GM23338 (cell line): ENCODE data around the gene PTGR3. TPM values are rescaled to one million over a fixed set of nuclear protein-coding genes. Genes with fewer than 3 reads are reported as not detected.

ENCODE experiments used
- ATAC-seq: fragments of 200-7000 bp; cut with Tn5 transposase; 3 replicates; pipeline ENCODE4 v1.9.1; 2020
- DNase-seq: peaks from one replicate; pipeline ENCODE4 v3.0.0-alpha.2; 2015; ENCODE audit warnings: low spot score
- H2AFZ ChIP-seq: fragments of 200-600 bp; sonication (generic); 2 replicates; pipeline ENCODE4 v1.8.0; 2016; ENCODE audit warnings: antibody characterized with exemption, mild to moderate bottlenecking, moderate library complexity
- H3F3A ChIP-seq: fragments of 200-600 bp; sonication (generic); replicated peaks from 2 replicates; pipeline ENCODE4 v1.8.0; 2017; ENCODE audit warnings: antibody characterized with exemption, mixed run types, low read depth
- H3K27ac ChIP-seq: fragments of 200-600 bp; sonication (generic); 2 replicates; pipeline ENCODE4 v1.6.1; 2016; ENCODE audit warnings: low read depth
- H3K27me3 ChIP-seq: fragments of 200-600 bp; sonication (generic); 2 replicates; pipeline ENCODE4 v1.8.0; 2016; ENCODE audit warnings: mild to moderate bottlenecking, mixed run types, moderate library complexity; ENCODE audit not compliant: insufficient read depth
- H3K36me3 ChIP-seq: fragments of 200-600 bp; sonication (generic); 2 replicates; pipeline ENCODE4 v1.8.0; 2016; ENCODE audit warnings: mild to moderate bottlenecking; ENCODE audit not compliant: insufficient read depth
- H3K4me1 ChIP-seq: fragments of 200-600 bp; sonication (generic); 2 replicates; pipeline ENCODE4 v1.8.0; 2016; ENCODE audit warnings: mild to moderate bottlenecking, moderate library complexity; ENCODE audit not compliant: insufficient read depth
- H3K4me2 ChIP-seq: fragments of 200-600 bp; sonication (generic); 2 replicates; pipeline ENCODE4 v1.7.1; 2017; ENCODE audit warnings: mixed run types
- H3K4me3 ChIP-seq: fragments of 200-600 bp; sonication (generic); 2 replicates; pipeline ENCODE4 v1.6.1; 2016; ENCODE audit warnings: mixed run types
- H3K79me2 ChIP-seq: fragments of 200-600 bp; sonication (generic); replicated peaks from 2 replicates; pipeline ENCODE4 v1.8.0; 2017; ENCODE audit warnings: mild to moderate bottlenecking; ENCODE audit not compliant: insufficient read depth
- H3K9me2 ChIP-seq: fragments of 200-600 bp; sonication (generic); 2 replicates; pipeline ENCODE4 v1.8.0; 2017; ENCODE audit not compliant: insufficient read depth
- H4K20me1 ChIP-seq: fragments of 200-600 bp; sonication (generic); replicated peaks from 2 replicates; pipeline ENCODE4 v1.8.0; 2017; ENCODE audit warnings: mild to moderate bottlenecking; ENCODE audit not compliant: insufficient read depth
- H3K27ac Mint-ChIP-seq: 2 replicates; pipeline ENCODE4 v1.8.0; 2020; ENCODE audit warnings: inconsistent platforms, mild to moderate bottlenecking, moderate library complexity, mixed read lengths
- H3K27me3 Mint-ChIP-seq: 3 replicates; pipeline ENCODE4 v1.8.0; 2022; ENCODE audit warnings: low read depth, mild to moderate bottlenecking, moderate library complexity, mixed read lengths, inconsistent platforms; ENCODE audit not compliant: insufficient read depth, poor library complexity
- H3K36me3 Mint-ChIP-seq: 3 replicates; pipeline ENCODE4 v1.8.0; 2021; ENCODE audit warnings: low read depth, mild to moderate bottlenecking, inconsistent platforms, moderate library complexity, mixed read lengths
- H3K4me1 Mint-ChIP-seq: 3 replicates; pipeline ENCODE4 v1.8.0; 2020; ENCODE audit warnings: mild to moderate bottlenecking, inconsistent platforms, mixed read lengths
- H3K4me3 Mint-ChIP-seq: 3 replicates; pipeline ENCODE4 v1.8.0; 2021; ENCODE audit warnings: moderate library complexity, mild to moderate bottlenecking, inconsistent platforms, mixed read lengths
- H3K9me3 Mint-ChIP-seq: 3 replicates; pipeline ENCODE4 v1.8.0; 2020; ENCODE audit warnings: moderate library complexity, mild to moderate bottlenecking, inconsistent platforms, mixed read lengths
- CREB1 ChIP-seq: fragments of 250-450 bp; sonication (Bioruptor Pico); IDR thresholded peaks from 2 replicates; pipeline ENCODE4 v1.5.0; 2020; ENCODE audit warnings: low read depth, mild to moderate bottlenecking, moderate library complexity
- EZH2 ChIP-seq: fragments of 200-600 bp; sonication (generic); IDR thresholded peaks from one replicate; pipeline ENCODE4 v1.8.0; 2017; ENCODE audit warnings: antibody characterized with exemption, mild to moderate bottlenecking, low read depth; ENCODE audit not compliant: unreplicated experiment
- EZH2phosphoT487 ChIP-seq: fragments of 200-600 bp; sonication (generic); IDR thresholded peaks from one replicate; pipeline ENCODE4 v1.8.1; 2018; ENCODE audit warnings: antibody characterized with exemption; ENCODE audit not compliant: unreplicated experiment
- JUNB ChIP-seq: IDR thresholded peaks from one replicate; pipeline ENCODE4 v1.6.1; 2016; ENCODE audit warnings: antibody characterized with exemption; ENCODE audit not compliant: unreplicated experiment
- NANOG ChIP-seq: IDR thresholded peaks from 2 replicates; pipeline ENCODE4 v1.6.1; 2016; ENCODE audit warnings: antibody characterized with exemption, borderline replicate concordance
- POLR2AphosphoS5 ChIP-seq: IDR thresholded peaks from 2 replicates; pipeline ENCODE4 v1.6.1; 2016; ENCODE audit warnings: antibody characterized with exemption, low read depth
- STAT1 ChIP-seq: IDR thresholded peaks from one replicate; pipeline ENCODE4 v1.6.1; 2016; ENCODE audit warnings: antibody characterized with exemption; ENCODE audit not compliant: unreplicated experiment
- ZNF114 ChIP-seq: fragments of 250-450 bp; sonication (Bioruptor Pico); IDR thresholded peaks from 2 replicates; pipeline ENCODE4 v1.5.0; 2020; ENCODE audit warnings: mild to moderate bottlenecking, moderate library complexity
- ZNF331 ChIP-seq: fragments of 250-450 bp; sonication (Bioruptor Pico); IDR thresholded peaks from 2 replicates; pipeline ENCODE4 v1.5.0; 2020; ENCODE audit warnings: low read depth, mild to moderate bottlenecking, moderate library complexity
- polyA plus RNA-seq: library from polyadenylated mRNA; unstranded; fragments of >200 nt; fragmentation: Nextera tagmentation; extraction: Ambion mirVana; gene quantifications from 2 replicates; pipeline ENCODE4 v1.2.1, GENCODE V29; 2016
- total RNA-seq: library from RNA; depleted of rRNA; stranded (reverse); fragments of >200 nt; shearing (Covaris generic); gene quantifications from 2 replicates; pipeline ENCODE4 v1.2.3, GENCODE V29; 2014
- TF ChIP-seq, protein P1 (sequence below): IDR thresholded peaks from 2 replicates; pipeline ENCODE4 v1.6.1; 2016; ENCODE audit warnings: antibody characterized with exemption
- TF ChIP-seq, protein P2 (sequence below): IDR thresholded peaks from one replicate; pipeline ENCODE4 v1.6.1; 2018; ENCODE audit warnings: antibody characterized with exemption; ENCODE audit not compliant: unreplicated experiment
- TF ChIP-seq, protein P3 (sequence below), 2 experiments: fragments of 200-600 bp in 1 of 2; sonication (generic) in 1 of 2; conservative IDR thresholded peaks; 2 replicates each; pipeline versions ENCODE4 v1.5.1 to v1.6.1; 2016 to 2017; ENCODE audit warnings: antibody characterized with exemption in 2 of 2, low read depth in 2 of 2, mild to moderate bottlenecking in 2 of 2, moderate library complexity in 1 of 2
- TF ChIP-seq, protein P4 (sequence below): fragments of 250-450 bp; sonication (Bioruptor Pico); IDR thresholded peaks from 2 replicates; pipeline ENCODE4 v1.5.0; 2020; ENCODE audit warnings: mild to moderate bottlenecking, moderate library complexity

PTGR3 gene
- total and polyA plus RNA-seq, 2 experiments from 2014 or later: 0.84 to 1.5 TPM

DNA sequence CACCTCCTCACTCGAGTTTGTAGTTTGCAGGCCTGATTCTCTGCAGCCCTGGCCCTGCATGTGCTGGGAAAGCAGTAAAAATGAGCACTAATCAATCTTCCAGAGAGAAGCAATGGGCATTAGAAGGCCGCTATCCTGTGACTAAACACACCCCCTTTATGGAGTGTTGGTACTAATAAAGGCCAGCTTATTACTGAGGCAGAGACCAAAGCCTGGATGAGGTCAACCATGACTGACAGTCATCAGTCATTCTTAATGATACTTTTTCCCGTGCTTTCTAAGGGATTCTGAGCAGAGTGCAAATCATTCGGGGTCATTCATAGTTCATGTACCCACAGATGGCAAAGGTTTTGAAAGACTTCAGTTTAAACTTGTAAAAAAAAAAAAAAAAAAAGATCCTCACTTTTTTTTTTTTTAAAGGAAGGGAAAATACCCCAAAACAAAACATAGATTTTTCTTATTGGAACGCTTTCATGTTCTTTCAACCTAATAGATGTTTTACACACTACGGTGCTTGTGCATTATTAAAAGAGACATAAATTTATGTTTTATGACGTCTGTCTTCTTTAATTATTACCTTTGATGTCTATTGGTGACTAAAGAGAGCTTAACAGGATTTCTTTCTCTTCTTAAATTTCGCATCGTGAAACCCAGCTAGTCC lies 14.9 kb upstream of the PTGR3 start:
- H3K9me3 Mint-ChIP-seq: no peaks in the 10 kb centered on the region
- 0 out of 3 replicates have a peak, but pooled peaks cover 3% of the 10 kb centered on the region for H3K4me1 Mint-ChIP-seq
- no peak overlapping the region for H2AFZ ChIP-seq
- H3F3A ChIP-seq: no peaks in the 10 kb centered on the region
- no peaks in the 10 kb centered on the region for H3K4me1 ChIP-seq
- H3K27ac ChIP-seq: no peak overlapping the region
- H3K4me2 ChIP-seq: no peak overlapping the region
- ATAC-seq (no peak), DNase-seq (no peak)
- no peak for TF ChIP-seq ZNF331 (CRISPR knock-in tag)
- TF ChIP-seq, protein P1, sequence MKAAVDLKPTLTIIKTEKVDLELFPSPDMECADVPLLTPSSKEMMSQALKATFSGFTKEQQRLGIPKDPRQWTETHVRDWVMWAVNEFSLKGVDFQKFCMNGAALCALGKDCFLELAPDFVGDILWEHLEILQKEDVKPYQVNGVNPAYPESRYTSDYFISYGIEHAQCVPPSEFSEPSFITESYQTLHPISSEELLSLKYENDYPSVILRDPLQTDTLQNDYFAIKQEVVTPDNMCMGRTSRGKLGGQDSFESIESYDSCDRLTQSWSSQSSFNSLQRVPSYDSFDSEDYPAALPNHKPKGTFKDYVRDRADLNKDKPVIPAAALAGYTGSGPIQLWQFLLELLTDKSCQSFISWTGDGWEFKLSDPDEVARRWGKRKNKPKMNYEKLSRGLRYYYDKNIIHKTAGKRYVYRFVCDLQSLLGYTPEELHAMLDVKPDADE: no peak
- TF ChIP-seq, protein P2, sequence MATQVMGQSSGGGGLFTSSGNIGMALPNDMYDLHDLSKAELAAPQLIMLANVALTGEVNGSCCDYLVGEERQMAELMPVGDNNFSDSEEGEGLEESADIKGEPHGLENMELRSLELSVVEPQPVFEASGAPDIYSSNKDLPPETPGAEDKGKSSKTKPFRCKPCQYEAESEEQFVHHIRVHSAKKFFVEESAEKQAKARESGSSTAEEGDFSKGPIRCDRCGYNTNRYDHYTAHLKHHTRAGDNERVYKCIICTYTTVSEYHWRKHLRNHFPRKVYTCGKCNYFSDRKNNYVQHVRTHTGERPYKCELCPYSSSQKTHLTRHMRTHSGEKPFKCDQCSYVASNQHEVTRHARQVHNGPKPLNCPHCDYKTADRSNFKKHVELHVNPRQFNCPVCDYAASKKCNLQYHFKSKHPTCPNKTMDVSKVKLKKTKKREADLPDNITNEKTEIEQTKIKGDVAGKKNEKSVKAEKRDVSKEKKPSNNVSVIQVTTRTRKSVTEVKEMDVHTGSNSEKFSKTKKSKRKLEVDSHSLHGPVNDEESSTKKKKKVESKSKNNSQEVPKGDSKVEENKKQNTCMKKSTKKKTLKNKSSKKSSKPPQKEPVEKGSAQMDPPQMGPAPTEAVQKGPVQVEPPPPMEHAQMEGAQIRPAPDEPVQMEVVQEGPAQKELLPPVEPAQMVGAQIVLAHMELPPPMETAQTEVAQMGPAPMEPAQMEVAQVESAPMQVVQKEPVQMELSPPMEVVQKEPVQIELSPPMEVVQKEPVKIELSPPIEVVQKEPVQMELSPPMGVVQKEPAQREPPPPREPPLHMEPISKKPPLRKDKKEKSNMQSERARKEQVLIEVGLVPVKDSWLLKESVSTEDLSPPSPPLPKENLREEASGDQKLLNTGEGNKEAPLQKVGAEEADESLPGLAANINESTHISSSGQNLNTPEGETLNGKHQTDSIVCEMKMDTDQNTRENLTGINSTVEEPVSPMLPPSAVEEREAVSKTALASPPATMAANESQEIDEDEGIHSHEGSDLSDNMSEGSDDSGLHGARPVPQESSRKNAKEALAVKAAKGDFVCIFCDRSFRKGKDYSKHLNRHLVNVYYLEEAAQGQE: no peak
- TF ChIP-seq POLR2AphosphoS5: no peak
- TF ChIP-seq ZNF114: no peak
- no peak for TF ChIP-seq NANOG
- no peak for TF ChIP-seq CREB1 (CRISPR knock-in tag)
- TF ChIP-seq, protein P3, sequence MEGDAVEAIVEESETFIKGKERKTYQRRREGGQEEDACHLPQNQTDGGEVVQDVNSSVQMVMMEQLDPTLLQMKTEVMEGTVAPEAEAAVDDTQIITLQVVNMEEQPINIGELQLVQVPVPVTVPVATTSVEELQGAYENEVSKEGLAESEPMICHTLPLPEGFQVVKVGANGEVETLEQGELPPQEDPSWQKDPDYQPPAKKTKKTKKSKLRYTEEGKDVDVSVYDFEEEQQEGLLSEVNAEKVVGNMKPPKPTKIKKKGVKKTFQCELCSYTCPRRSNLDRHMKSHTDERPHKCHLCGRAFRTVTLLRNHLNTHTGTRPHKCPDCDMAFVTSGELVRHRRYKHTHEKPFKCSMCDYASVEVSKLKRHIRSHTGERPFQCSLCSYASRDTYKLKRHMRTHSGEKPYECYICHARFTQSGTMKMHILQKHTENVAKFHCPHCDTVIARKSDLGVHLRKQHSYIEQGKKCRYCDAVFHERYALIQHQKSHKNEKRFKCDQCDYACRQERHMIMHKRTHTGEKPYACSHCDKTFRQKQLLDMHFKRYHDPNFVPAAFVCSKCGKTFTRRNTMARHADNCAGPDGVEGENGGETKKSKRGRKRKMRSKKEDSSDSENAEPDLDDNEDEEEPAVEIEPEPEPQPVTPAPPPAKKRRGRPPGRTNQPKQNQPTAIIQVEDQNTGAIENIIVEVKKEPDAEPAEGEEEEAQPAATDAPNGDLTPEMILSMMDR (conservative IDR thresholded peaks at IDR 0.05; ENCODE audit: low read depth in 2 of 2): no peak
- no peak for TF ChIP-seq EZH2
- TF ChIP-seq EZH2phosphoT487: no peak
- no peak for TF ChIP-seq STAT1
- no peak for TF ChIP-seq JUNB
- TF ChIP-seq, protein P4, sequence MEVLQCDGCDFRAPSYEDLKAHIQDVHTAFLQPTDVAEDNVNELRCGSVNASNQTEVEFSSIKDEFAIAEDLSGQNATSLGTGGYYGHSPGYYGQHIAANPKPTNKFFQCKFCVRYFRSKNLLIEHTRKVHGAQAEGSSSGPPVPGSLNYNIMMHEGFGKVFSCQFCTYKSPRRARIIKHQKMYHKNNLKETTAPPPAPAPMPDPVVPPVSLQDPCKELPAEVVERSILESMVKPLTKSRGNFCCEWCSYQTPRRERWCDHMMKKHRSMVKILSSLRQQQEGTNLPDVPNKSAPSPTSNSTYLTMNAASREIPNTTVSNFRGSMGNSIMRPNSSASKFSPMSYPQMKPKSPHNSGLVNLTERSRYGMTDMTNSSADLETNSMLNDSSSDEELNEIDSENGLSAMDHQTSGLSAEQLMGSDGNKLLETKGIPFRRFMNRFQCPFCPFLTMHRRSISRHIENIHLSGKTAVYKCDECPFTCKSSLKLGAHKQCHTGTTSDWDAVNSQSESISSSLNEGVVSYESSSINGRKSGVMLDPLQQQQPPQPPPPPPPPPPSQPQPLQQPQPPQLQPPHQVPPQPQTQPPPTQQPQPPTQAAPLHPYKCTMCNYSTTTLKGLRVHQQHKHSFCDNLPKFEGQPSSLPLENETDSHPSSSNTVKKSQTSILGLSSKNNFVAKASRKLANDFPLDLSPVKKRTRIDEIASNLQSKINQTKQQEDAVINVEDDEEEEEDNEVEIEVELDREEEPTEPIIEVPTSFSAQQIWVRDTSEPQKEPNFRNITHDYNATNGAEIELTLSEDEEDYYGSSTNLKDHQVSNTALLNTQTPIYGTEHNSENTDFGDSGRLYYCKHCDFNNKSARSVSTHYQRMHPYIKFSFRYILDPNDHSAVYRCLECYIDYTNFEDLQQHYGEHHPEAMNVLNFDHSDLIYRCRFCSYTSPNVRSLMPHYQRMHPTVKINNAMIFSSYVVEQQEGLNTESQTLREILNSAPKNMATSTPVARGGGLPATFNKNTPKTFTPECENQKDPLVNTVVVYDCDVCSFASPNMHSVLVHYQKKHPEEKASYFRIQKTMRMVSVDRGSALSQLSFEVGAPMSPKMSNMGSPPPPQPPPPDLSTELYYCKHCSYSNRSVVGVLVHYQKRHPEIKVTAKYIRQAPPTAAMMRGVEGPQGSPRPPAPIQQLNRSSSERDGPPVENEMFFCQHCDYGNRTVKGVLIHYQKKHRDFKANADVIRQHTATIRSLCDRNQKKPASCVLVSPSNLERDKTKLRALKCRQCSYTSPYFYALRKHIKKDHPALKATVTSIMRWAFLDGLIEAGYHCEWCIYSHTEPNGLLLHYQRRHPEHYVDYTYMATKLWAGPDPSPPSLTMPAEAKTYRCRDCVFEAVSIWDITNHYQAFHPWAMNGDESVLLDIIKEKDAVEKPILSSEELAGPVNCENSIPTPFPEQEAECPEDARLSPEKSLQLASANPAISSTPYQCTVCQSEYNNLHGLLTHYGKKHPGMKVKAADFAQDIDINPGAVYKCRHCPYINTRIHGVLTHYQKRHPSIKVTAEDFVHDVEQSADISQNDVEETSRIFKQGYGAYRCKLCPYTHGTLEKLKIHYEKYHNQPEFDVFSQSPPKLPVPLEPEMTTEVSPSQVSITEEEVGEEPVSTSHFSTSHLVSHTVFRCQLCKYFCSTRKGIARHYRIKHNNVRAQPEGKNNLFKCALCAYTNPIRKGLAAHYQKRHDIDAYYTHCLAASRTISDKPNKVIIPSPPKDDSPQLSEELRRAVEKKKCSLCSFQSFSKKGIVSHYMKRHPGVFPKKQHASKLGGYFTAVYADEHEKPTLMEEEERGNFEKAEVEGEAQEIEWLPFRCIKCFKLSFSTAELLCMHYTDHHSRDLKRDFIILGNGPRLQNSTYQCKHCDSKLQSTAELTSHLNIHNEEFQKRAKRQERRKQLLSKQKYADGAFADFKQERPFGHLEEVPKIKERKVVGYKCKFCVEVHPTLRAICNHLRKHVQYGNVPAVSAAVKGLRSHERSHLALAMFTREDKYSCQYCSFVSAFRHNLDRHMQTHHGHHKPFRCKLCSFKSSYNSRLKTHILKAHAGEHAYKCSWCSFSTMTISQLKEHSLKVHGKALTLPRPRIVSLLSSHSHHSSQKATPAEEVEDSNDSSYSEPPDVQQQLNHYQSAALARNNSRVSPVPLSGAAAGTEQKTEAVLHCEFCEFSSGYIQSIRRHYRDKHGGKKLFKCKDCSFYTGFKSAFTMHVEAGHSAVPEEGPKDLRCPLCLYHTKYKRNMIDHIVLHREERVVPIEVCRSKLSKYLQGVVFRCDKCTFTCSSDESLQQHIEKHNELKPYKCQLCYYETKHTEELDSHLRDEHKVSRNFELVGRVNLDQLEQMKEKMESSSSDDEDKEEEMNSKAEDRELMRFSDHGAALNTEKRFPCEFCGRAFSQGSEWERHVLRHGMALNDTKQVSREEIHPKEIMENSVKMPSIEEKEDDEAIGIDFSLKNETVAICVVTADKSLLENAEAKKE (CRISPR knock-in tag): no peak
- H3K79me2 ChIP-seq: no peaks in the 10 kb centered on the region
- H3K36me3 ChIP-seq: no peaks in the 10 kb centered on the region
- H4K20me1 ChIP-seq: no peaks in the 10 kb centered on the region
- H3K27ac Mint-ChIP-seq: no peak overlapping the region
- no peaks in the 10 kb centered on the region for H3K27me3 ChIP-seq
- no peaks in the 10 kb centered on the region for H3K36me3 Mint-ChIP-seq
- no peak overlapping the region for H3K4me3 ChIP-seq
- H3K27me3 Mint-ChIP-seq: peaks cover 2% of the 10 kb centered on the region
- H3K4me3 Mint-ChIP-seq: no peak overlapping the region
- no peaks in the 10 kb centered on the region for H3K9me2 ChIP-seq
